NCI-H460 (cell line): Measurements from ENCODE around the gene ANKRD11. TPM values are rescaled to one million over a fixed set of nuclear protein-coding genes. Genes with fewer than 3 reads are reported as not detected.
"Not testable (repeated sequence)": the region's sequence is repeated elsewhere in the genome, so short reads cannot be mapped to it uniquely, and the experiment has no call there.

Experiments
- DNase-seq: peaks from one replicate; pipeline ENCODE4 v3.0.0-alpha.2; 2016; ENCODE audit warnings: low read depth; ENCODE audit errors: extremely low read depth
- total RNA-seq: library from RNA; depleted of rRNA; stranded (reverse); fragments of >200 nt; shearing (Covaris generic); gene quantifications from 2 replicates; pipeline ENCODE4 v1.2.3, GENCODE V29; 2014

The ANKRD11 gene
- total RNA-seq, 1 experiment from 2014 or later: 56.1 TPM

GRCh38 chr16:89482150-89482816, 8.1 kb downstream of the ANKRD11 start:
- DNase-seq: no peak

DNA sequence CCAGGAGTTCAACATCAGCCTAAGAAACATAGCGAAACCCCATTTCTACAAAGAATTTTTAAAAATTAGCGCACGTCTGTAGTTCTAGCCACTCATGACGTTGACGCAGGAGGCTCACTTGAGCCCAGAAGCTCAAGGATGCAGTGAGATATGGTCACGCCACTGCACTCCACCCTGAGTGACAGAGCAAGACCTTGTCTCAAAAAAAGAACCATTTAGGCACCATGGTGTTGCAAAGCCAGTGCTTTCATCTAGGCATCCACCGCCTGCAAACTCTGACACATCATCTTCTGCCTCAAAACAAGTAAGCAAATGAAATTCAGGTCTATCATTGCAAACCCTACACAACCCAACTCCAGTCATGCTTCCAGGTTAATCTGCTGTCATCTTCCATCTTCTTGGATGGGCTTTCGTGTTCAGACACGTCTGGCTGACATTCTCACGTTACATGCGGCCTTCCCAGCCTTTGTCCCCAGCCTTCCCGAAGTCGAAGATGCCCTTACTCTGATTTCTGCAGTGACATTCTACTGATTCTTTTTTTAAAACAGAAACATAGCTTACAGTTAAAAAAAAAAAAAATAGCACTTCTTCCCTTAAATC, 8.9 kb downstream of the ANKRD11 start:
- no peak for DNase-seq

- no peak for DNase-seq
Measured at GRCh38 chr16:89478576-89479221, 11.7 kb downstream of the ANKRD11 start.

GRCh38 chr16:89476811-89477261, 13.5 kb downstream of the ANKRD11 start:
- DNase-seq: no peak

DNA sequence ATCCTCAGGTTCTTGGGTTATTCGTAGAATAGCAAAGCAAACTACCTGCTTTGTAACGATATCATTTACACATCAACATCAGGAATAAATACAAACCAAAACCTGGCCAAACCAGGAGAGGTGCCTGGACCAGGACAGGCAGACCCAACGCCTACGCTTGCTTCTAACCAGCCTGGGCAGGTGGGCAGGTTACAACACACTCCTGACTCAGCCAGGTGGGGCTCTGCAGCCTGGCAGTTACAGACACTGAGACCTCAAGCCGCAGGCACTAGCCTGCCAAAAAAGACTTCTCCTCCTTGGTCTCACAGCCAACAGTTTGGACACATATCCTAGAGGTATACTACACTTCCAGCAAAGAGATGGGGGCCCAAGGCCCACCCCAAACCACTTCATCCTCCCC, 14.0 kb downstream of the ANKRD11 start:
- no peak for DNase-seq

DNA sequence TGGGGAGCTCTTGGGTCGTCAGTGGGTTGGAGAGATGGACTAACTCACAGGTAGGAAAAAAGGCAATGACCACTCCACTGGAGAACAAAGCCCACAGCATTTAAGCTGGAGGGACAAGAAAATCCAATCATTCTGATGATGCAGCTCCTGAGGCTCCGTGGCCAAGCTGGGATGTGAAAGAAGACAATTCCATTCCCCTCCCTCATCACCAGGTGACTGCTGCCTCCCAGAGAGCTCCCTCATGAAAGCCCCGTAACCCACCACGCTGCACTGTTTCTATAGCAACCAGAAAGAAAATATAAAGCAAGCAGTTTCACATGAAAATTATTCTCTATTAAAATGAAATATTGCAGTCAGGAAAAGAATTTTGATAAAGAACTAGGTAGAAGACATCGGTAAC, 15.2 kb downstream of the ANKRD11 start:
- no peak for DNase-seq

- no peak for DNase-seq
Measured at GRCh38 chr16:89473791-89474414, 16.5 kb downstream of the ANKRD11 start.

GRCh38 chr16:89473136-89473712, 17.1 kb downstream of the ANKRD11 start:
- DNase-seq: no peak

GRCh38 chr16:89472711-89473075, 17.7 kb downstream of the ANKRD11 start:
- DNase-seq: no peak

GRCh38 chr16:89467382-89467781, 23.0 kb downstream of the ANKRD11 start:
- DNase-seq: no peak

GRCh38 chr16:89466920-89467319, 23.4 kb downstream of the ANKRD11 start:
- DNase-seq: no peak

- not testable (repeated sequence) for DNase-seq
Measured at GRCh38 chr16:89463312-89463711, 27.0 kb downstream of the ANKRD11 start.

- not testable (repeated sequence) for DNase-seq
Measured at GRCh38 chr16:89462639-89463038, 27.7 kb downstream of the ANKRD11 start.

DNA sequence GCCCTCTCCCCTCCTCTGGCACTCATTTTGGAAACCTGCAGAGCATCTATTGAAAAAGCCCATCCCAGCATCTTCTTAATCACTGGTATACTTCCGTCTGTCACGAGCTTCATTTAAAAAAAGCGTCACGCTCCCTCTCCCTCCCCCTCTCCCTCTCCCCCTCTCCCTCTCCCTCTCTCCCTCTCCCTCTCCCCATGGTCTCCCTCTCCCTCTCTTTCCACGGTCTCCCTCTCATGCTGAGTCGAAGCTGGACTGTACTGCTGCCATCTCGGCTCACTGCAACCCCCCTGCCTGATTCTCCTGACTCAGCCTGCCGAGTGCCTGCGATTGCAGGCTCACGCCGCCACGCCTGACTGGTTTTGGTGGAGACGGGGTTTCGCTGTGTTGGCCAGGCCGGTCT, 28.5 kb downstream of the ANKRD11 start:
- DNase-seq: not testable (repeated sequence)

GRCh38 chr16:89460556-89460955, 29.8 kb downstream of the ANKRD11 start:
- no peak for DNase-seq

GRCh38 chr16:89458967-89459366, 31.4 kb downstream of the ANKRD11 start:
- no peak for DNase-seq

- no peak for DNase-seq
Measured at GRCh38 chr16:89458551-89458950, 31.8 kb downstream of the ANKRD11 start.

GRCh38 chr16:89456419-89456959, 33.9 kb downstream of the ANKRD11 start:
- DNase-seq: no peak

DNA sequence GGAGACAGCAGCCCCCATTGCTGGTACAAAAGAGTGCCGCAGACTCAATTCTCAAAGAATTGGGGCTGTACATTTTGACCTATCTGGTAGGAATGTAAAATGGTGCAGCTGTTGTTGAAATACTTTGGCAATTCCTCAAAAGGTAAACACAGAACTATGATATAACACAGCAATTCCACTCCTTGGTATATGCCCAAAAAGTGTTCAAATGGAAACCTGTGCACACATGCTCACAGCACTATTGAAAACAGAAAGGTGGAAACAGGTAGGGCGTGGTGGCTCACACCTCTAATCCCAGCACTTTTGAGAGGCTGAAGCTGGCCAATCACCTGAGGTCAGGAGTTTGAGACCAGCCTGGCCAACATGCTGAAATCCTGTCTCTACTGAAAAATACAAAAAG, 34.7 kb downstream of the ANKRD11 start:
- DNase-seq: no peak

- DNase-seq: no peak
Measured at GRCh38 chr16:89455178-89455577, 35.2 kb downstream of the ANKRD11 start.
